ENCODE results near the gene TNFAIP8. TPM values are rescaled to one million over a fixed set of nuclear protein-coding genes. Genes with fewer than 3 reads are reported as not detected.

The TNFAIP8 gene
- total RNA-seq, 1 experiment from 2014 or later: 8.0 TPM

- intact Hi-C loops (cut with micrococcal nuclease; ENCODE audit: unreplicated experiment) (loop anchor here (10.0 kb wide), 1 partner anchor 306 kb away; no protein-coding TSS in a partner anchor), in situ Hi-C loops (cut with HindIII; ENCODE audit: low pct_unique_long_range_greater_than_20kb, low sequenced_read_pairs) (no loop called here)
- TF ChIP-seq REST (IDR thresholded peaks at IDR 0.05; ENCODE audit: insufficient read depth in 1 of 2, low read depth in 2 of 2, low read length in 1 of 2) (no peak), CTCF (IDR thresholded peaks at IDR 0.05) (no peak), POLR2AphosphoS5 (IDR thresholded peaks at IDR 0.05; ENCODE audit: low read depth, low read length) (no peak), SIN3A (IDR thresholded peaks at IDR 0.05; ENCODE audit: borderline replicate concordance, insufficient read depth, low read depth, low read length) (no peak), TCF7L2 (IDR thresholded peaks at IDR 0.05; ENCODE audit: low read depth, low read length) (no peak)
- no peaks in the 10 kb centered on the region for H3K36me3 ChIP-seq (ENCODE audit: control insufficient read depth, insufficient read depth, low read length)
- H3K27ac ChIP-seq (ENCODE audit: low read length): no peak overlapping the region
- DNase-seq (ENCODE audit: low read depth, low spot score) (no peak), ATAC-seq (no peak)
- POLR2A ChIA-PET: interaction anchor here (0.6 kb wide), 1 partner anchor 88 kb away, joined by 3 read pairs; no protein-coding TSS in a partner anchor
- H3K4me3 ChIP-seq (ENCODE audit: low read depth in 2 of 2, low read length in 2 of 2): no peak overlapping the region
- CTCF ChIA-PET: interaction anchor here (0.6 kb wide), 1 partner anchor 343 kb away, joined by 3 read pairs; no protein-coding TSS in a partner anchor
- no peaks in the 10 kb centered on the region for H3K4me1 ChIP-seq (ENCODE audit: control insufficient read depth, insufficient read depth, low read length)
- no peaks in the 10 kb centered on the region for H3K9me3 ChIP-seq (ENCODE audit: control insufficient read depth, insufficient read depth, low read depth, low read length)
- no peaks in the 10 kb centered on the region for H3K27me3 ChIP-seq (ENCODE audit: control insufficient read depth, insufficient read depth, low read length)
- BruUV-seq (replicated peaks): no TSS peak
Measured at GRCh38 chr5:119330367-119331183, 25.2 kb upstream of the TNFAIP8 start.

- ChIA-PET POLR2A (no interaction called here), CTCF (no interaction called here)
- ATAC-seq (no peak), DNase-seq (ENCODE audit: low read depth, low spot score) (no peak)
- TF ChIP-seq TCF7L2 (IDR thresholded peaks at IDR 0.05; ENCODE audit: low read depth, low read length) (no peak), REST (IDR thresholded peaks at IDR 0.05; ENCODE audit: insufficient read depth in 1 of 2, low read depth in 2 of 2, low read length in 1 of 2) (no peak), CTCF (IDR thresholded peaks at IDR 0.05) (no peak), SIN3A (IDR thresholded peaks at IDR 0.05; ENCODE audit: borderline replicate concordance, insufficient read depth, low read depth, low read length) (no peak), POLR2AphosphoS5 (IDR thresholded peaks at IDR 0.05; ENCODE audit: low read depth, low read length) (no peak)
- Histone ChIP-seq H3K9me3 (ENCODE audit: control insufficient read depth, insufficient read depth, low read depth, low read length) (no peaks in the 10 kb centered on the region), H3K27ac (ENCODE audit: low read length) (no peak overlapping the region), H3K27me3 (ENCODE audit: control insufficient read depth, insufficient read depth, low read length) (no peaks in the 10 kb centered on the region), H3K4me1 (ENCODE audit: control insufficient read depth, insufficient read depth, low read length) (no peaks in the 10 kb centered on the region), H3K4me3 (ENCODE audit: low read depth in 2 of 2, low read length in 2 of 2) (no peak overlapping the region), H3K36me3 (ENCODE audit: control insufficient read depth, insufficient read depth, low read length) (no peaks in the 10 kb centered on the region)
- no TSS peak for BruUV-seq (replicated peaks)
- intact Hi-C loops (cut with micrococcal nuclease; ENCODE audit: unreplicated experiment) (loop anchor here (10.0 kb wide), 1 partner anchor 307 kb away; no protein-coding TSS in a partner anchor), in situ Hi-C loops (cut with HindIII; ENCODE audit: low pct_unique_long_range_greater_than_20kb, low sequenced_read_pairs) (no loop called here)
Measured at GRCh38 chr5:119331566-119332095, 24.2 kb upstream of the TNFAIP8 start.
